ENCODE results near the gene OXLD1.

OXLD1 gene

GRCh38 chr17:81656118-81656743, 10.2 kb downstream of the OXLD1 start, which contains the start of gene PDE6G:
Gene PDE6G, minus strand, starts transcription at chr17:81656542. Its CDS starts 3,237 bp downstream, at chr17:81653305.
- no peak within 1 kb of the TSS for H3K27ac ChIP-seq
- TF ChIP-seq CTCF (IDR thresholded peaks at IDR 0.05), result no peak
- TF ChIP-seq ZFX (IDR thresholded peaks at IDR 0.05; ENCODE audit: borderline replicate concordance), result no peak

GRCh38 chr17:81655378-81656117, 10.9 kb downstream of the OXLD1 start:
- H3K27ac ChIP-seq, result no peak overlapping the region
- no peak for TF ChIP-seq CTCF (IDR thresholded peaks at IDR 0.05)
- TF ChIP-seq ZFX (IDR thresholded peaks at IDR 0.05; ENCODE audit: borderline replicate concordance), result no peak

GRCh38 chr17:81652906-81653771, 13.3 kb downstream of the OXLD1 start:
- no peak overlapping the region for H3K27ac ChIP-seq
- TF ChIP-seq ZFX (IDR thresholded peaks at IDR 0.05; ENCODE audit: borderline replicate concordance) (no peak), CTCF (IDR thresholded peaks at IDR 0.05) (no peak)

- TF ChIP-seq CTCF (IDR thresholded peaks at IDR 0.05) (no peak), ZFX (IDR thresholded peaks at IDR 0.05; ENCODE audit: borderline replicate concordance) (no peak)
- H3K27ac ChIP-seq, result no peak overlapping the region
These were observed 14.7 kb downstream of the OXLD1 start for GRCh38 chr17:81651692-81652091.

- H3K27ac ChIP-seq, result no peak overlapping the region
- TF ChIP-seq CTCF (IDR thresholded peaks at IDR 0.05), result no peak
- no peak for TF ChIP-seq ZFX (IDR thresholded peaks at IDR 0.05; ENCODE audit: borderline replicate concordance)
These were observed 15.5 kb downstream of the OXLD1 start for GRCh38 chr17:81650951-81651350.

GRCh38 chr17:81648707-81649085, 17.7 kb downstream of the OXLD1 start:
- TF ChIP-seq ZFX (IDR thresholded peaks at IDR 0.05; ENCODE audit: borderline replicate concordance), result no peak
- no peak for TF ChIP-seq CTCF (IDR thresholded peaks at IDR 0.05)
- H3K27ac ChIP-seq, result no peak overlapping the region

Data from 22Rv1 (cell line).